Measurements from ENCODE around the gene RASA3. TPM values are rescaled to one million over a fixed set of nuclear protein-coding genes. Genes with fewer than 3 reads are reported as not detected.

The RASA3 gene
- total RNA-seq, 2 experiments from 2014 or later, result 28.9 to 32.3 TPM

GRCh38 chr13:114147803-114148520 is 15.5 kb upstream of the RASA3 start:
- Mint-ChIP-seq H3K27me3 (no peaks in the 10 kb centered on the region), H3K4me3 (peak overlapping the region; percentile 45), H3K27ac (peak overlapping the region; percentile 89), H3K9me3 (no peaks in the 10 kb centered on the region), H3K36me3 (ENCODE audit: low read depth) (no peaks in the 10 kb centered on the region), H3K4me1 (ENCODE audit: low read depth) (peaks cover 77% of the 10 kb centered on the region)
- ATAC-seq, result peak; percentile 32
- TF ChIP-seq CTCF (IDR thresholded peaks at IDR 0.05), result no peak
- intact Hi-C loops (cut with micrococcal nuclease), result loop anchor here (1.0 kb wide), 1 partner anchor 19 kb away; no protein-coding TSS in a partner anchor
- POLR2A ChIA-PET, result interaction anchor here (0.7 to 1.5 kb wide), 13 partner anchors 12 to 83 kb away, joined by 3 to 11 read pairs (median 4); no protein-coding TSS in a partner anchor
- DNase-seq, result no peak
- CTCF ChIA-PET, result interaction anchor here (0.7 to 1.5 kb wide), 3 partner anchors 10 to 81 kb away, joined by 3 to 4 read pairs (median 4); no protein-coding TSS in a partner anchor

DNA sequence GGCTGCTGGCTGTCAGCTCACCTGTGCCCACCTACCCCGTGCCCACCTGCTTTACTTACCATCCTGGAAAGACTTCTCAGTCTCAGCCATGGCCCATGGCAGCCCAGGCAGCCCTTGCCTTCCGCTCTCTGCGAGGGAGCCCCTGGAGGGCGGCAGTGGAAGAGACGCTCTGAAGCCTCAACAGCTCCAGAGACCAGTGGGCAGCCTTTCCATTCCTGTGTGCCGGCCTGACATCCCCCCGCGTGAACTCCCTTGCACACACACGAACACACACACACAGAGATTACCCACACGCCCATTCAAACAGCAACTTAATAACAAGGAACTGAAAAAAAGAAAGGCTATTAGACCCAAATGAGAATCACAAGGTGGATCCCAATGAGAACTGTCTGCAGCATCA is 14.2 kb upstream of the RASA3 start:
- H3K9me3 Mint-ChIP-seq, result no peaks in the 10 kb centered on the region
- CTCF ChIA-PET, result interaction anchor here (0.7 to 1.4 kb wide), 4 partner anchors 16 to 79 kb away, joined by 3 to 4 read pairs (median 3); no protein-coding TSS in a partner anchor
- TF ChIP-seq CTCF (IDR thresholded peaks at IDR 0.05), result no peak
- ATAC-seq (no peak), DNase-seq (no peak)
- POLR2A ChIA-PET, result interaction anchor here (0.9 to 5.4 kb wide), 4 partner anchors 14 to 26 kb away, joined by 3 to 50 read pairs (median 3); no protein-coding TSS in a partner anchor
- no peak overlapping the region for H3K4me3 Mint-ChIP-seq
- intact Hi-C loops (cut with micrococcal nuclease), result no loop called here
- H3K36me3 Mint-ChIP-seq (ENCODE audit: low read depth), result no peaks in the 10 kb centered on the region
- peaks cover 67% of the 10 kb centered on the region for H3K4me1 Mint-ChIP-seq (ENCODE audit: low read depth)
- peak overlapping the region; percentile 70 for H3K27ac Mint-ChIP-seq
- H3K27me3 Mint-ChIP-seq, result no peaks in the 10 kb centered on the region

DNA sequence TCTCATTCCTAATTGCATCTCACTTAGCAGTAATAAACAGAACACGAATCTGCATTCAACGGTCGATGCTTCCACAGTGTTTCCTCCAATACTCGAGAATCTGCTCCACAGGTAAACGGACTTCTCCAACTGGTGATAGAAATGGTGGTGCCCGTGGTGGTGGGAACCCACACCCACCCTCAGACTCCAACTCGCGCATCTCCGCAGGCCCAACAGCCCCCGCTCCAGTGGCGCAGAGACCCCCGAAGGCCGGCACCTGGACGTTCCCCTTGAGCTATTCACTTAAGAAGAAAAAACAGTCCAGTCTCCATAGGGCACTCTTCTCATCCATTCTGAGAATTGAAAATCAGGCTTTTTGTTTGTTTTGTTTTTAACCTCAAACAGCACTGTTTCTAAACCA is 13.8 kb upstream of the RASA3 start:
- DNase-seq (no peak), ATAC-seq (no peak)
- ChIA-PET CTCF (interaction anchor here (0.7 to 1.4 kb wide), 3 partner anchors 16 to 80 kb away, joined by 3 to 4 read pairs (median 3); no protein-coding TSS in a partner anchor), POLR2A (interaction anchor here (0.9 to 5.4 kb wide), 4 partner anchors 15 to 25 kb away, joined by 3 to 50 read pairs (median 3); no protein-coding TSS in a partner anchor)
- intact Hi-C loops (cut with micrococcal nuclease), result no loop called here
- no peak overlapping the region for H3K4me3 Mint-ChIP-seq
- H3K4me1 Mint-ChIP-seq (ENCODE audit: low read depth), result peaks cover 62% of the 10 kb centered on the region
- TF ChIP-seq CTCF (IDR thresholded peaks at IDR 0.05), result no peak
- H3K27me3 Mint-ChIP-seq, result no peaks in the 10 kb centered on the region
- no peaks in the 10 kb centered on the region for H3K9me3 Mint-ChIP-seq
- no peaks in the 10 kb centered on the region for H3K36me3 Mint-ChIP-seq (ENCODE audit: low read depth)
- peak overlapping the region; percentile 70 for H3K27ac Mint-ChIP-seq

DNA sequence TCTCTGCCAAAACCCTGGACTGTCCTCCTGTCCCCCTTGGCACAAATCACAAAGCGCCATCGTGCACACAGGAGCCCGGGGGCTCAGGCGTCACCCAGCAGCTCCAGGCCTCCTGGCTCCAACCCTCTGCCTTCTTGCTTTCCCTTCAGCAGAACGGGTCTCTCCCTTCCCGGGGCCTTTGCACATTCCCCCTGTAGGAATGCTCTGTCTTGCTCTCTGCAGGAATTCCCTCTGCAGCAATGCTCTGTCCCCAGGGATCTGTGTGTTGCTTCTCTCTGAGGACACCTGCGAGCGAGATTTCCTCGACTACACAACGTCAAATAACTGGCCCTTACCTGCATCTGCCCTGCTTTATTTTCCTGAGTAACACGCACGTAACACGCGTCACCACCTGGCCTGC is 13.3 kb upstream of the RASA3 start:
- no peak for TF ChIP-seq CTCF (IDR thresholded peaks at IDR 0.05)

More for the DNA sequence above, 13.3 kb upstream of the RASA3 start:
- Mint-ChIP-seq H3K27ac (no peak overlapping the region), H3K4me3 (no peak overlapping the region), H3K4me1 (ENCODE audit: low read depth) (peaks cover 58% of the 10 kb centered on the region), H3K36me3 (ENCODE audit: low read depth) (no peaks in the 10 kb centered on the region), H3K9me3 (no peaks in the 10 kb centered on the region), H3K27me3 (no peaks in the 10 kb centered on the region)
- ChIA-PET POLR2A (interaction anchor here (0.6 to 5.4 kb wide), 6 partner anchors 15 to 33 kb away, joined by 3 to 50 read pairs (median 3); no protein-coding TSS in a partner anchor), CTCF (interaction anchor here (0.9 to 1.4 kb wide), 2 partner anchors 32 to 80 kb away, joined by 3 to 4 read pairs; no protein-coding TSS in a partner anchor)
- ATAC-seq, result no peak
- DNase-seq, result no peak
- intact Hi-C loops (cut with micrococcal nuclease), result no loop called here

All from activated CD8-positive, alpha-beta T cell treated with anti-CD3 and anti-CD28 coated beads for 36 hours (primary cell).